SU-DHL-6 (cell line): ENCODE measurements around the gene C1QL4.

Experiments used
- EZH2phosphoT487 ChIP-seq: fragments of 200-600 bp; sonication (generic), shearing (Covaris generic); conservative IDR thresholded peaks from 2 replicates; pipeline ENCODE4 v1.6.1; 2018; ENCODE audit warnings: mild to moderate bottlenecking, antibody characterized with exemption, low read length, moderate library complexity, mixed read lengths
- TF ChIP-seq, protein P1 (sequence below): fragments of 200-600 bp; sonication (generic); IDR thresholded peaks from one replicate; pipeline ENCODE4 v1.5.1; 2017; ENCODE audit warnings: antibody characterized with exemption, mild to moderate bottlenecking, low read length, moderate library complexity; ENCODE audit not compliant: insufficient read depth, poor library complexity, severe bottlenecking

DNA sequence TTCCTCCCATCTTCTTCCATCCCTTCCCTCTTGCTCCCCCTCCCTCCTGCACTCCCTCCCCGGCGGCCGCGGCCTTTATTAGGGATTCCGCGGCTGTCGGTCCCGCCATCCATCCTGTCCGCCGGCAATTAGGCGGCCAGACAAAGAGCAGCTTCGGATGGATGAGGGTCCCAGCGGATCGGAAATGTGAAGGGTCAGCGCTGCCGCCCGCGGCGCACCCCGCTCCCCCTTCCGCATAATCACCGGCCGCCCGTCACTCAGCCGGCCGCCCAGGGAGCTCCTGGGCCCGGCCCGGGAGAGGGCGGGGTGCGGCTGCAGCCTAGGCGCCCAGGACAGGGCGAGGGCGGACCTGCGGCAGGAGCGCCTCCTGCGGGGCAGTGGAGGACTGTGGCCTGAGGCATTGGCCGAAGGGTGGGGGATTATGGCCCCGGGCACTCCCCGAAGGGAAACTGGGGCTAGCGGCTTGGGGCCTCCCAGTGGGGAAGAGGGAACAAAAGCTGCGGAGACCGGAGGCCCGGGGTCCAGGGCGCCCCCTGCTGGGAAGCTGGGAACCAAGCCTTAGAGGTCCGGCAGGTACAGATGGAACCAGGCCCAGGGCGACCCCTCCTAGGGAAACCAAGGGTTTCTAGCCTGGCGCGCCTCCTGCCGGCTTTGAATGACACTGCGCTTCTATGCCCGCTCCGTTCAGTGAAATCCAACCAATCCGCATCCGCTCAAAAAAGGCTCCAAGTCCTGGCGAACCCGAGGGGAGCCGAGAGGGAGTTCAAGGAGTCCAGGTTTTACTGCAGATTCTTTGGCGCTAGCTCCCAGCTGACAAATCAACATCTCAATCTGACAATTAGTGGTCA, 5.3 kb upstream of the C1QL4 start:
- TF ChIP-seq, protein P1, sequence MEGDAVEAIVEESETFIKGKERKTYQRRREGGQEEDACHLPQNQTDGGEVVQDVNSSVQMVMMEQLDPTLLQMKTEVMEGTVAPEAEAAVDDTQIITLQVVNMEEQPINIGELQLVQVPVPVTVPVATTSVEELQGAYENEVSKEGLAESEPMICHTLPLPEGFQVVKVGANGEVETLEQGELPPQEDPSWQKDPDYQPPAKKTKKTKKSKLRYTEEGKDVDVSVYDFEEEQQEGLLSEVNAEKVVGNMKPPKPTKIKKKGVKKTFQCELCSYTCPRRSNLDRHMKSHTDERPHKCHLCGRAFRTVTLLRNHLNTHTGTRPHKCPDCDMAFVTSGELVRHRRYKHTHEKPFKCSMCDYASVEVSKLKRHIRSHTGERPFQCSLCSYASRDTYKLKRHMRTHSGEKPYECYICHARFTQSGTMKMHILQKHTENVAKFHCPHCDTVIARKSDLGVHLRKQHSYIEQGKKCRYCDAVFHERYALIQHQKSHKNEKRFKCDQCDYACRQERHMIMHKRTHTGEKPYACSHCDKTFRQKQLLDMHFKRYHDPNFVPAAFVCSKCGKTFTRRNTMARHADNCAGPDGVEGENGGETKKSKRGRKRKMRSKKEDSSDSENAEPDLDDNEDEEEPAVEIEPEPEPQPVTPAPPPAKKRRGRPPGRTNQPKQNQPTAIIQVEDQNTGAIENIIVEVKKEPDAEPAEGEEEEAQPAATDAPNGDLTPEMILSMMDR = peak; percentile 97
- no peak for TF ChIP-seq EZH2phosphoT487
